ENCODE data around the gene DPM2. TPM values are rescaled to one million over a fixed set of nuclear protein-coding genes. Genes with fewer than 3 reads are reported as not detected.

Gene DPM2
- total RNA-seq, 1 experiment from 2014 or later: 56.1 TPM

- Mint-ChIP-seq H3K27ac (peak overlapping the region; percentile 58), H3K27me3 (ENCODE audit: low read depth) (no peaks in the 10 kb centered on the region), H3K36me3 (peaks cover 5% of the 10 kb centered on the region; the same call in 1 of the 2 replicates), H3K4me3 (no peak overlapping the region), H3K4me1 (peaks cover 22% of the 10 kb centered on the region), H3K9me3 (no peaks in the 10 kb centered on the region)
- DNase-seq (ENCODE audit: low spot score): peak; percentile 96
- 0 out of 2 replicates have a peak, but pooled peaks have one; percentile 6 for TF ChIP-seq ZNF423 (CRISPR knock-in tag; IDR thresholded peaks at IDR 0.05)
- TF ChIP-seq, protein P1, sequence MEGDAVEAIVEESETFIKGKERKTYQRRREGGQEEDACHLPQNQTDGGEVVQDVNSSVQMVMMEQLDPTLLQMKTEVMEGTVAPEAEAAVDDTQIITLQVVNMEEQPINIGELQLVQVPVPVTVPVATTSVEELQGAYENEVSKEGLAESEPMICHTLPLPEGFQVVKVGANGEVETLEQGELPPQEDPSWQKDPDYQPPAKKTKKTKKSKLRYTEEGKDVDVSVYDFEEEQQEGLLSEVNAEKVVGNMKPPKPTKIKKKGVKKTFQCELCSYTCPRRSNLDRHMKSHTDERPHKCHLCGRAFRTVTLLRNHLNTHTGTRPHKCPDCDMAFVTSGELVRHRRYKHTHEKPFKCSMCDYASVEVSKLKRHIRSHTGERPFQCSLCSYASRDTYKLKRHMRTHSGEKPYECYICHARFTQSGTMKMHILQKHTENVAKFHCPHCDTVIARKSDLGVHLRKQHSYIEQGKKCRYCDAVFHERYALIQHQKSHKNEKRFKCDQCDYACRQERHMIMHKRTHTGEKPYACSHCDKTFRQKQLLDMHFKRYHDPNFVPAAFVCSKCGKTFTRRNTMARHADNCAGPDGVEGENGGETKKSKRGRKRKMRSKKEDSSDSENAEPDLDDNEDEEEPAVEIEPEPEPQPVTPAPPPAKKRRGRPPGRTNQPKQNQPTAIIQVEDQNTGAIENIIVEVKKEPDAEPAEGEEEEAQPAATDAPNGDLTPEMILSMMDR (IDR thresholded peaks at IDR 0.05): peak; percentile 84
- TF ChIP-seq ZBTB21 (CRISPR knock-in tag; IDR thresholded peaks at IDR 0.05; ENCODE audit: borderline replicate concordance): no peak
- TF ChIP-seq SP1 (CRISPR knock-in tag; conservative IDR thresholded peaks at IDR 0.05): peak; percentile 62; the same call in 1 of the 2 replicates
- TF ChIP-seq ETV6 (CRISPR knock-in tag; IDR thresholded peaks at IDR 0.05): peak; percentile 43; the same call in 1 of the 2 replicates
- TF ChIP-seq, protein P2, sequence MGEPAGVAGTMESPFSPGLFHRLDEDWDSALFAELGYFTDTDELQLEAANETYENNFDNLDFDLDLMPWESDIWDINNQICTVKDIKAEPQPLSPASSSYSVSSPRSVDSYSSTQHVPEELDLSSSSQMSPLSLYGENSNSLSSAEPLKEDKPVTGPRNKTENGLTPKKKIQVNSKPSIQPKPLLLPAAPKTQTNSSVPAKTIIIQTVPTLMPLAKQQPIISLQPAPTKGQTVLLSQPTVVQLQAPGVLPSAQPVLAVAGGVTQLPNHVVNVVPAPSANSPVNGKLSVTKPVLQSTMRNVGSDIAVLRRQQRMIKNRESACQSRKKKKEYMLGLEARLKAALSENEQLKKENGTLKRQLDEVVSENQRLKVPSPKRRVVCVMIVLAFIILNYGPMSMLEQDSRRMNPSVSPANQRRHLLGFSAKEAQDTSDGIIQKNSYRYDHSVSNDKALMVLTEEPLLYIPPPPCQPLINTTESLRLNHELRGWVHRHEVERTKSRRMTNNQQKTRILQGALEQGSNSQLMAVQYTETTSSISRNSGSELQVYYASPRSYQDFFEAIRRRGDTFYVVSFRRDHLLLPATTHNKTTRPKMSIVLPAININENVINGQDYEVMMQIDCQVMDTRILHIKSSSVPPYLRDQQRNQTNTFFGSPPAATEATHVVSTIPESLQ (CRISPR knock-in tag; IDR thresholded peaks at IDR 0.05): no peak
- peak; percentile 84 for ATAC-seq
- ChIA-PET POLR2A (interaction anchor here (0.7 to 1.7 kb wide), 7 partner anchors 13 to 154 kb away, joined by 3 to 8 read pairs (median 3); partner anchors contain the start of gene PIP5KL1), CTCF (interaction anchor here (0.5 to 5.2 kb wide), 60 partner anchors 8 to 519 kb away, joined by 3 to 179 read pairs (median 8); partner anchors contain the start of genes BBLN, EEIG1, ENG and NAIF1)
Measured at GRCh38 chr9:127943731-127944144, 6.1 kb upstream of the DPM2 start.

GRCh38 chr9:127943011-127943662, 5.5 kb upstream of the DPM2 start:
- ATAC-seq (no peak), DNase-seq (ENCODE audit: low spot score) (no peak)
- TF ChIP-seq ZNF317 (CRISPR knock-in tag; IDR thresholded peaks at IDR 0.05; ENCODE audit: borderline replicate concordance, low read depth): no peak
- 0 out of 2 replicates have a peak, but pooled peaks have one; percentile 40 for TF ChIP-seq HMGXB4 (CRISPR knock-in tag; IDR thresholded peaks at IDR 0.05)
- Mint-ChIP-seq H3K36me3 (peaks cover 5% of the 10 kb centered on the region; the same call in 1 of the 2 replicates), H3K27ac (peak overlapping the region; percentile 81), H3K27me3 (ENCODE audit: low read depth) (no peaks in the 10 kb centered on the region), H3K9me3 (no peaks in the 10 kb centered on the region), H3K4me1 (peaks cover 25% of the 10 kb centered on the region), H3K4me3 (no peak overlapping the region)
- CTCF ChIA-PET: interaction anchor here (0.6 to 5.2 kb wide), 72 partner anchors 9 to 519 kb away, joined by 3 to 179 read pairs (median 6); partner anchors contain the start of genes BBLN, EEIG1, ENG and NAIF1
- POLR2A ChIA-PET: interaction anchor here (0.7 to 1.7 kb wide), 5 partner anchors 13 to 155 kb away, joined by 3 to 8 read pairs (median 4); partner anchors contain the start of gene PIP5KL1

GRCh38 chr9:127942216-127943010, 4.8 kb upstream of the DPM2 start:
- Mint-ChIP-seq H3K36me3 (peaks cover 5% of the 10 kb centered on the region; the same call in 1 of the 2 replicates), H3K9me3 (no peaks in the 10 kb centered on the region), H3K4me1 (peaks cover 28% of the 10 kb centered on the region), H3K27me3 (ENCODE audit: low read depth) (no peaks in the 10 kb centered on the region), H3K27ac (peak overlapping the region; percentile 81), H3K4me3 (no peak overlapping the region)
- peak; percentile 78 for DNase-seq (ENCODE audit: low spot score)
- ChIA-PET POLR2A (interaction anchor here (1.6 to 1.7 kb wide), 3 partner anchors 12 to 156 kb away, joined by 4 to 8 read pairs (median 4); partner anchors contain the start of gene PIP5KL1), CTCF (interaction anchor here (0.5 to 5.2 kb wide), 49 partner anchors 9 to 549 kb away, joined by 3 to 179 read pairs (median 5); partner anchors contain the start of genes BBLN, EEIG1, NAIF1 and PIP5KL1)
- TF ChIP-seq, protein P1 (IDR thresholded peaks at IDR 0.05): peak; percentile 96
- peak; percentile 96 for TF ChIP-seq ZNF121 (CRISPR knock-in tag; IDR thresholded peaks at IDR 0.05)
- peak; percentile 61; the same call in 1 of the 2 replicates for TF ChIP-seq ZNF416 (CRISPR knock-in tag; IDR thresholded peaks at IDR 0.05)
- no peak for TF ChIP-seq NFATC4 (CRISPR knock-in tag; IDR thresholded peaks at IDR 0.05)
- peak; percentile 67 for ATAC-seq
